Measurements from ENCODE around the gene PLXND1. TPM values are rescaled to one million over a fixed set of nuclear protein-coding genes. Genes with fewer than 3 reads are reported as not detected.

The PLXND1 gene
- polyA plus RNA-seq, 10 donors, result 104 to 166 (median 120) TPM

GRCh38 chr3:129603991-129604749 lies 2.3 kb downstream of the PLXND1 start:
- peak in 1 of 3 donors; percentile 46 for DNase-seq

GRCh38 chr3:129603561-129603942 lies 2.9 kb downstream of the PLXND1 start:
- no peak for DNase-seq

- DNase-seq, result peak; percentile 69 to 86 (median 73)
These were observed 3.5 kb downstream of the PLXND1 start for GRCh38 chr3:129602730-129603560.

- DNase-seq, result no peak
These were observed 4.2 kb downstream of the PLXND1 start for GRCh38 chr3:129602309-129602708.

- DNase-seq, result no peak
These were observed 4.8 kb downstream of the PLXND1 start for GRCh38 chr3:129601713-129602112.

- no peak for DNase-seq
These were observed 6.1 kb downstream of the PLXND1 start for GRCh38 chr3:129600348-129600747.

GRCh38 chr3:129599607-129600006 lies 6.9 kb downstream of the PLXND1 start:
- peak in 1 of 3 donors; percentile 62 for DNase-seq

GRCh38 chr3:129599073-129599472 lies 7.4 kb downstream of the PLXND1 start:
- no peak for DNase-seq

- no peak for DNase-seq
These were observed 8.0 kb downstream of the PLXND1 start for GRCh38 chr3:129598484-129598883.

GRCh38 chr3:129598000-129598381 lies 8.5 kb downstream of the PLXND1 start:
- no peak for DNase-seq

- peak in 1 of 3 donors; percentile 86 for DNase-seq
These were observed 9.1 kb downstream of the PLXND1 start for GRCh38 chr3:129597087-129597999.

- peak; percentile 88 to 96 (median 91) for DNase-seq
These were observed 10.0 kb downstream of the PLXND1 start for GRCh38 chr3:129596194-129597086.

- DNase-seq, result no peak
These were observed 10.8 kb downstream of the PLXND1 start for GRCh38 chr3:129595544-129596193.

- DNase-seq, result no peak
These were observed 11.5 kb downstream of the PLXND1 start for GRCh38 chr3:129594907-129595390.

- peak in 1 of 3 donors; percentile 64 for DNase-seq
These were observed 12.1 kb downstream of the PLXND1 start for GRCh38 chr3:129594409-129594808.

GRCh38 chr3:129593595-129594339 lies 12.7 kb downstream of the PLXND1 start:
- peak in 1 of 3 donors; percentile 49 for DNase-seq

GRCh38 chr3:129593230-129593594 lies 13.3 kb downstream of the PLXND1 start:
- no peak for DNase-seq

- DNase-seq, result peak in 2 of 3 donors; percentile 45 to 79
These were observed 13.9 kb downstream of the PLXND1 start for GRCh38 chr3:129592381-129593131.

- DNase-seq, result no peak
These were observed 14.5 kb downstream of the PLXND1 start for GRCh38 chr3:129591932-129592331.

Data from muscle of back (tissue), 11 donors.